ENCODE results near the gene SLC45A3. TPM values are rescaled to one million over a fixed set of nuclear protein-coding genes. Genes with fewer than 3 reads are reported as not detected.

SLC45A3 gene
- total RNA-seq, 1 donor from 2014 or later, result 8.4 TPM

- H3K27me3 Mint-ChIP-seq, result no peaks in the 10 kb centered on the region
- H3K27ac Mint-ChIP-seq, result no peak overlapping the region
- no peak for TF ChIP-seq CTCF (IDR thresholded peaks at IDR 0.05; ENCODE audit: unreplicated experiment)
- no peak for DNase-seq (ENCODE audit: low spot score, unreplicated experiment)
- no peaks in the 10 kb centered on the region for H3K4me1 Mint-ChIP-seq (ENCODE audit: low read depth)
- peaks cover 7% of the 10 kb centered on the region for H3K36me3 Mint-ChIP-seq (ENCODE audit: insufficient read depth)
- H3K4me3 Mint-ChIP-seq (ENCODE audit: low read depth), result no peak overlapping the region
- H3K9me3 Mint-ChIP-seq (ENCODE audit: low read depth), result no peaks in the 10 kb centered on the region
These were observed 19.9 kb downstream of the SLC45A3 start for GRCh38 chr1:205660361-205660760.

GRCh38 chr1:205658943-205659581, 21.2 kb downstream of the SLC45A3 start:
- DNase-seq (ENCODE audit: low spot score, unreplicated experiment), result peak; percentile 69
- H3K4me1 Mint-ChIP-seq (ENCODE audit: low read depth), result no peaks in the 10 kb centered on the region
- H3K4me3 Mint-ChIP-seq (ENCODE audit: low read depth), result no peak overlapping the region
- H3K36me3 Mint-ChIP-seq (ENCODE audit: insufficient read depth), result peaks cover 6% of the 10 kb centered on the region
- no peaks in the 10 kb centered on the region for H3K27me3 Mint-ChIP-seq
- H3K9me3 Mint-ChIP-seq (ENCODE audit: low read depth), result no peaks in the 10 kb centered on the region
- peak; percentile 89 for TF ChIP-seq CTCF (IDR thresholded peaks at IDR 0.05; ENCODE audit: unreplicated experiment)
- H3K27ac Mint-ChIP-seq, result no peak overlapping the region

GRCh38 chr1:205656236-205656635, 24.1 kb downstream of the SLC45A3 start:
- DNase-seq (ENCODE audit: low spot score, unreplicated experiment), result no peak
- Mint-ChIP-seq H3K27me3 (no peaks in the 10 kb centered on the region), H3K4me3 (ENCODE audit: low read depth) (no peak overlapping the region), H3K4me1 (ENCODE audit: low read depth) (no peaks in the 10 kb centered on the region), H3K9me3 (ENCODE audit: low read depth) (no peaks in the 10 kb centered on the region), H3K27ac (no peak overlapping the region), H3K36me3 (ENCODE audit: insufficient read depth) (peaks cover 2% of the 10 kb centered on the region)
- no peak for TF ChIP-seq CTCF (IDR thresholded peaks at IDR 0.05; ENCODE audit: unreplicated experiment)

DNA sequence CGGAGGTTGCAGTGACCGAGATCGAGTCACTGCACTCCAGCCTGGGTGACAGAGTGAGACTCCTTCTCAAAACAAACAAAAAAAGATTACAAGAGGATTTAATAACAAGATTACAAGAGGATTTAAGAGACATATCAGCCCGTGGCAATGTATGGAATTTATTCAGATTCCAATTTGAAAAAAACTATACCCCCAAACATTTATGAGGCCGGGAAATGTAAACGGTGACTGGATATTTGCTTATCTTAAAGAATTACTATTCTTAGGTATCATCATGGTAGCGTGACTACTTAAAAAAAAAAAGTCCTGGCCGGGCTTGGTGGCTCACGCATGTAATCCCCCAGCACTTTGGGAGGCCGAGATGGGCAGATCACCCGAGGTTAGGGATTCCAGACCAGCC, 27.3 kb downstream of the SLC45A3 start:
- DNase-seq (ENCODE audit: low spot score, unreplicated experiment), result no peak
- no peak for TF ChIP-seq CTCF (IDR thresholded peaks at IDR 0.05; ENCODE audit: unreplicated experiment)
- H3K27ac Mint-ChIP-seq, result no peak overlapping the region
- H3K4me1 Mint-ChIP-seq (ENCODE audit: low read depth), result peaks cover 2% of the 10 kb centered on the region
- no peak overlapping the region for H3K4me3 Mint-ChIP-seq (ENCODE audit: low read depth)
- no peaks in the 10 kb centered on the region for H3K9me3 Mint-ChIP-seq (ENCODE audit: low read depth)
- H3K27me3 Mint-ChIP-seq, result no peaks in the 10 kb centered on the region
- H3K36me3 Mint-ChIP-seq (ENCODE audit: insufficient read depth), result peaks cover 6% of the 10 kb centered on the region

- no peaks in the 10 kb centered on the region for H3K9me3 Mint-ChIP-seq (ENCODE audit: low read depth)
- H3K36me3 Mint-ChIP-seq (ENCODE audit: insufficient read depth), result peaks cover 5% of the 10 kb centered on the region
- peaks cover 4% of the 10 kb centered on the region for H3K4me1 Mint-ChIP-seq (ENCODE audit: low read depth)
- DNase-seq (ENCODE audit: low spot score, unreplicated experiment), result no peak
- H3K27ac Mint-ChIP-seq, result no peak overlapping the region
- H3K4me3 Mint-ChIP-seq (ENCODE audit: low read depth), result no peak overlapping the region
- H3K27me3 Mint-ChIP-seq, result no peaks in the 10 kb centered on the region
- no peak for TF ChIP-seq CTCF (IDR thresholded peaks at IDR 0.05; ENCODE audit: unreplicated experiment)
These were observed 30.1 kb downstream of the SLC45A3 start for GRCh38 chr1:205650241-205650640.

Measured in progenitor cell of endocrine pancreas (in vitro differentiated cells).